ENCODE measurements around the gene COPS7A.
A peak's percentile ranks its signal among the peaks of the same experiment; 100 is the strongest.
"Not testable (repeated sequence)": the region's sequence is repeated elsewhere in the genome, so short reads cannot be mapped to it uniquely, and the experiment has no call there.

Gene COPS7A

GRCh38 chr12:6735448-6736191 is 11.8 kb downstream of the COPS7A start:
- peak; percentile 70 for DNase-seq (ENCODE audit: low spot score)
- in situ Hi-C loops (cut with MboI; ENCODE audit: low sequenced_read_pairs, unreplicated experiment) = no loop called here
- peak; percentile 74 for TF ChIP-seq CTCF (IDR thresholded peaks at IDR 0.05; ENCODE audit: borderline replicate concordance, control extremely low read depth, extremely low read depth, insufficient read depth, missing control alignments)

- in situ Hi-C loops (cut with MboI; ENCODE audit: low sequenced_read_pairs, unreplicated experiment) = no loop called here
- DNase-seq (ENCODE audit: low spot score) = no peak
- TF ChIP-seq CTCF (IDR thresholded peaks at IDR 0.05; ENCODE audit: borderline replicate concordance, control extremely low read depth, extremely low read depth, insufficient read depth, missing control alignments) = no peak
These were observed 12.9 kb downstream of the COPS7A start for GRCh38 chr12:6736754-6737153.

GRCh38 chr12:6742080-6742479 is 18.2 kb downstream of the COPS7A start:
- in situ Hi-C loops (cut with MboI; ENCODE audit: low sequenced_read_pairs, unreplicated experiment); DNase-seq (ENCODE audit: low spot score): not testable (repeated sequence)

- DNase-seq (ENCODE audit: low spot score) = no peak
- no peak for TF ChIP-seq CTCF (IDR thresholded peaks at IDR 0.05; ENCODE audit: borderline replicate concordance, control extremely low read depth, extremely low read depth, insufficient read depth, missing control alignments)
- in situ Hi-C loops (cut with MboI; ENCODE audit: low sequenced_read_pairs, unreplicated experiment) = no loop called here
These were observed 19.0 kb downstream of the COPS7A start for GRCh38 chr12:6742834-6743233.

GRCh38 chr12:6743300-6743699 is 19.5 kb downstream of the COPS7A start:
- in situ Hi-C loops (cut with MboI; ENCODE audit: low sequenced_read_pairs, unreplicated experiment); DNase-seq (ENCODE audit: low spot score): not testable (repeated sequence)

GRCh38 chr12:6745741-6746525 is 22.1 kb downstream of the COPS7A start:
- in situ Hi-C loops (cut with MboI; ENCODE audit: low sequenced_read_pairs, unreplicated experiment) = no loop called here
- TF ChIP-seq CTCF (IDR thresholded peaks at IDR 0.05; ENCODE audit: borderline replicate concordance, control extremely low read depth, extremely low read depth, insufficient read depth, missing control alignments) = no peak
- DNase-seq (ENCODE audit: low spot score) = peak; percentile 61

- DNase-seq (ENCODE audit: low spot score) = no peak
- no peak for TF ChIP-seq CTCF (IDR thresholded peaks at IDR 0.05; ENCODE audit: borderline replicate concordance, control extremely low read depth, extremely low read depth, insufficient read depth, missing control alignments)
- in situ Hi-C loops (cut with MboI; ENCODE audit: low sequenced_read_pairs, unreplicated experiment) = no loop called here
These were observed 23.4 kb downstream of the COPS7A start for GRCh38 chr12:6747216-6747615.
